ENCODE data around the gene WWOX. TPM values are rescaled to one million over a fixed set of nuclear protein-coding genes. Genes with fewer than 3 reads are reported as not detected.

Gene WWOX
- total RNA-seq, 6 donors from 2014 or later = 18.7 to 167 (median 31.0) TPM

DNA sequence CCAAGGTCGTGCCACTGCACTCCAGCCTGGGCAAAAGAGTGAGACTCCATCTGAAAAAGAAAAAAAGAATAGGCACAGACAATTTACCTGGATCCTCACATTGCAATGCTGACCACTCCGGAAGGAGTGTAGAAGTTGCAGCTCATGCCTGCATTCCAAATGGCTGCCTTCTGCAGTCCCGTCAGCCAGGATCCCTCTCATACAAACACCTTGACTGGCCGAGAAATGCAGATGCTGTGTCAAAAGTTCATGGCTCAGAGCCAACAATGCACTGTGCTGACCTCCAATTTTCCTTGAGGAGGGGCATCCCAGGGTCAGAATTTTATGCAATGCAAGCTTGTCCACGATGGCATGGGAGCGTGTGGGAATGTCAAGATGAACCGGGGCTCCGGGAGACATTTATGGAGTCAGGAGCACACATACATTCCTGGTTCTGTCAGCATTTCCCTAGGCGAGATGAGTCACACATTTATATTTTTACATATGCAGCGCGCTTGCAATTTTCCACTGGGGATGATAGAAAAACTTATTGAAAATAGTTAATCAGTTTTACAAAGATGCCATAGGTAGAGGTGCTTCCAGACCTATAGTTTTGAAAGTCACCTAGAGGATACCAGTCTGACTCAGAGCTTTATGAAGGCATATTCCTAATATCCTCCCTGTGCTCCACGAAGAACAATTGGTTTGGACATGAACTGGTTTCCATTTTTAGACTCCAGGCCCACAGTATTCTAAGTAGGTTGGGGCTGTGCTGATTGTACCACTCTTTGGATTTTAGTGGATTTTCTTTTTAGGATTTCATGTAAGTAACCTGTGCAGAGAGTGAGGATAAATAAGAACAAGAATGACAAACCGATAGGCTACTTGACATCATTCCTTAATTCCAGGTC lies 886.5 kb downstream of the WWOX start:
- Histone ChIP-seq H3K36me3 (no peaks in the 10 kb centered on the region), H3K27me3 (no peaks in the 10 kb centered on the region), H3K4me1 (no peaks in the 10 kb centered on the region), H3K9me3 (peaks cover 0 to 5% (median 0%) of the 10 kb centered on the region in 4 donors), H3K27ac (no peak overlapping the region), H3K4me3 (no peak overlapping the region)
- ATAC-seq (ENCODE audit: low FRiP score in 2 of 2) = no peak
- TF ChIP-seq EP300 (IDR thresholded peaks at IDR 0.05) (no peak), POLR2A (IDR thresholded peaks at IDR 0.05) (no peak), POLR2AphosphoS5 (IDR thresholded peaks at IDR 0.05) (no peak)
- TF ChIP-seq, protein P1, sequence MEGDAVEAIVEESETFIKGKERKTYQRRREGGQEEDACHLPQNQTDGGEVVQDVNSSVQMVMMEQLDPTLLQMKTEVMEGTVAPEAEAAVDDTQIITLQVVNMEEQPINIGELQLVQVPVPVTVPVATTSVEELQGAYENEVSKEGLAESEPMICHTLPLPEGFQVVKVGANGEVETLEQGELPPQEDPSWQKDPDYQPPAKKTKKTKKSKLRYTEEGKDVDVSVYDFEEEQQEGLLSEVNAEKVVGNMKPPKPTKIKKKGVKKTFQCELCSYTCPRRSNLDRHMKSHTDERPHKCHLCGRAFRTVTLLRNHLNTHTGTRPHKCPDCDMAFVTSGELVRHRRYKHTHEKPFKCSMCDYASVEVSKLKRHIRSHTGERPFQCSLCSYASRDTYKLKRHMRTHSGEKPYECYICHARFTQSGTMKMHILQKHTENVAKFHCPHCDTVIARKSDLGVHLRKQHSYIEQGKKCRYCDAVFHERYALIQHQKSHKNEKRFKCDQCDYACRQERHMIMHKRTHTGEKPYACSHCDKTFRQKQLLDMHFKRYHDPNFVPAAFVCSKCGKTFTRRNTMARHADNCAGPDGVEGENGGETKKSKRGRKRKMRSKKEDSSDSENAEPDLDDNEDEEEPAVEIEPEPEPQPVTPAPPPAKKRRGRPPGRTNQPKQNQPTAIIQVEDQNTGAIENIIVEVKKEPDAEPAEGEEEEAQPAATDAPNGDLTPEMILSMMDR (IDR thresholded peaks at IDR 0.05) = no peak
- no peak for DNase-seq
- WGBS, 2 donors = 87 to 91% methylated on average over 13 of the region's 13 CpGs

DNA sequence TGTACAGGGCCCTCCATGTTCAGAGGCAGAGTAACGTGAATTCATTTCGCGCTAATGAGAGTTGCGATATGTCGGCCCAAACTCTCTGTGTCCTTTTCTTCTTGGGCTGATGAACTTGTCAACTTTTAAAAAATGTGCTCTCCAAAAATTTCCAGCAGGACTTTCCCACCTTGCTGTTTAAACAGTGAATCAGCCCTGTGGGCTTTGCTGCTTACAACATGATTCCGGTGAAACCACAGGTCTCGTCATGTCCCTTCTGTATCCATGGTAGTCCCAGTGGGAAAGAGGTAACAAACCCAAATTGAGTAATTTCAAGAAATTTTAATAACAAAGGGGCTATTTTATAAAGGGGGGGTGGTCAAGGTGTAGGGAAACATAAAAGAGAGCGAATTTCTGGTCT lies 888.2 kb downstream of the WWOX start:
- Histone ChIP-seq H3K27ac (no peak overlapping the region), H3K27me3 (no peaks in the 10 kb centered on the region), H3K9me3 (peaks cover 0 to 5% (median 0%) of the 10 kb centered on the region in 4 donors), H3K4me1 (no peaks in the 10 kb centered on the region), H3K4me3 (no peak overlapping the region), H3K36me3 (no peaks in the 10 kb centered on the region)
- TF ChIP-seq EP300 (IDR thresholded peaks at IDR 0.05) (no peak), POLR2AphosphoS5 (IDR thresholded peaks at IDR 0.05) (no peak), POLR2A (IDR thresholded peaks at IDR 0.05) (no peak)
- TF ChIP-seq, protein P1 (IDR thresholded peaks at IDR 0.05) = no peak
- ATAC-seq (ENCODE audit: low FRiP score in 2 of 2) (no peak), DNase-seq (no peak)
- 82 to 92% methylated on average over 8 of the region's 8 CpGs for WGBS, 2 donors

DNA sequence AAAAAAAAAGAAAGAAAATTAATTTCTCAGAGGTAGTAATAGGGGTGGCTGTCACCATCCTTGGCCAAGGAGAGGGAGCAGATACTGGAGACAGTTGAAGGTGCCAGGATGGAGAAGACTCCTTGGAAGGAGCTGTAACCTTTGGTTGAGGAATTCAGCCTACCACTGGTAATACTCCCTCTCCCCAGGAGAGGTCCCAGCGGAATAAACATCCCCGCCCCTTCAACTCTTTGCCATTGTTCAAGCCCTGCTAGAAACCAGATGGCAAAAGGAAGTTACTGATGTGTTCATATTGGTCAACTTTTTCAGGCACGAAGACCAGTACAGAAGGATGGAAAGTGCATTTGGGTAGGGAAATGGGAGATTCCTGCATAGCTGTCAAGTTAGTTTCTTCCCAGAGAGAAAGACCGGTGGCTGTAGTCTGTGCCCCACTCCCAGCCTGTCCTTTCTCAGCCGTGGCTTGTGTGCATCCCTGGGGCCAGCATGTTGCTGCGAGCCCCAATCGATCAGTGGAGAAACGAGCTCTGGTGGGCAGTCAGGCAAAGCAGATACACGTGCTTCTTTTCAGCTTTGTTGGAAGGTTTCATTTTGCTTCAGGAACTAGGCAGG lies 889.0 kb downstream of the WWOX start:
- DNase-seq = no peak
- no peak overlapping the region for H3K4me3 ChIP-seq
- WGBS, 2 donors = 89 to 92% methylated on average over 9 of the region's 9 CpGs
- TF ChIP-seq POLR2A (IDR thresholded peaks at IDR 0.05) (no peak), EP300 (IDR thresholded peaks at IDR 0.05) (no peak), POLR2AphosphoS5 (IDR thresholded peaks at IDR 0.05) (no peak)
- TF ChIP-seq, protein P1 (IDR thresholded peaks at IDR 0.05) = no peak
- H3K27ac ChIP-seq = no peak overlapping the region
- ATAC-seq (ENCODE audit: low FRiP score in 2 of 2) = no peak
- H3K36me3 ChIP-seq = no peaks in the 10 kb centered on the region
- no peaks in the 10 kb centered on the region for H3K4me1 ChIP-seq
- H3K27me3 ChIP-seq = no peaks in the 10 kb centered on the region
- H3K9me3 ChIP-seq = peaks cover 0 to 2% (median 0%) of the 10 kb centered on the region in 4 donors

DNA sequence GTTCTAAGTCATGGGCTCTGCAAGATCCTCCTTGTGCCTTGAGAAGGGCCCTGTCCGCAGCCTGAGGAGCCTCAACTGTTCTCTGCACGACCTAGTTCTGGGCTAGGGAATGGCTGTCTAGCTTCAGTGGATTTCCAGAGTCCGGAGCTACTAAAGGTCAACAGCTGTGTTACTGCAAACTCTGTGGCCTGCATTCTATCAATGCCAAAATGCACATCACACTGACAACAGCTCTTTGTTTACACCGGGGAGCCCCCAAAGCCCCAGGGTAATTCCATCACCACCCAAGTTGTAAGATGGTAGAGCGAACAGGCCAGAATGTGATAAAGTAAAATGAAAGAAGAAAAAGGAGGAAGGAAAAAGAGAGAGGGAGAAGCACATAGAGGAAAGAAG lies 890.9 kb downstream of the WWOX start:
- TF ChIP-seq EP300 (IDR thresholded peaks at IDR 0.05) (no peak), POLR2A (IDR thresholded peaks at IDR 0.05) (no peak), POLR2AphosphoS5 (IDR thresholded peaks at IDR 0.05) (no peak)
- TF ChIP-seq, protein P1 (IDR thresholded peaks at IDR 0.05) = no peak
- Histone ChIP-seq H3K9me3 (no peaks in the 10 kb centered on the region), H3K27me3 (no peaks in the 10 kb centered on the region), H3K36me3 (no peaks in the 10 kb centered on the region), H3K4me3 (no peak overlapping the region), H3K27ac (no peak overlapping the region), H3K4me1 (no peaks in the 10 kb centered on the region)
- 63 to 78% methylated on average over 4 to 5 of the region's 5 CpGs for WGBS, 2 donors
- no peak for ATAC-seq (ENCODE audit: low FRiP score in 2 of 2)
- no peak for DNase-seq
